SK-N-MC (cell line): ENCODE measurements around the gene WFDC12.

Experiments used
- EZH2 ChIP-seq: fragments of 200-600 bp; sonication (generic); IDR thresholded peaks from one replicate; pipeline ENCODE4 v1.6.1; 2017; ENCODE audit warnings: antibody characterized with exemption
- FOXP2 ChIP-seq: optimal IDR thresholded peaks from 2 replicates; pipeline ENCODE3; 2011; ENCODE audit warnings: mild to moderate bottlenecking, moderate library complexity; ENCODE audit not compliant: insufficient read depth; ENCODE audit errors: extremely low read length, control extremely low read depth
- POLR2AphosphoS5 ChIP-seq: IDR thresholded peaks from 2 replicates; pipeline ENCODE4 v1.6.1; 2012; ENCODE audit warnings: mild to moderate bottlenecking, low read depth, low read length, borderline replicate concordance

- no peak for TF ChIP-seq EZH2
- TF ChIP-seq FOXP2: no peak
- no peak for TF ChIP-seq POLR2AphosphoS5
These were observed 29.9 kb upstream of the WFDC12 start for GRCh38 chr20:45154183-45154582.
